AG20443 (cell line): ENCODE data around the gene TTC36.
"Not testable (repeated sequence)": the region's sequence is repeated elsewhere in the genome, so short reads cannot be mapped to it uniquely, and the experiment has no call there.

Source experiments
- DNase-seq: peaks from one replicate; pipeline ENCODE4 v3.0.0; 2012; ENCODE audit warnings: low spot score, mixed read lengths

TTC36 gene

GRCh38 chr11:118532091-118532490 is 4.8 kb downstream of the TTC36 start:
- no peak for DNase-seq

GRCh38 chr11:118532852-118533768 is 5.8 kb downstream of the TTC36 start:
- DNase-seq: no peak

DNA sequence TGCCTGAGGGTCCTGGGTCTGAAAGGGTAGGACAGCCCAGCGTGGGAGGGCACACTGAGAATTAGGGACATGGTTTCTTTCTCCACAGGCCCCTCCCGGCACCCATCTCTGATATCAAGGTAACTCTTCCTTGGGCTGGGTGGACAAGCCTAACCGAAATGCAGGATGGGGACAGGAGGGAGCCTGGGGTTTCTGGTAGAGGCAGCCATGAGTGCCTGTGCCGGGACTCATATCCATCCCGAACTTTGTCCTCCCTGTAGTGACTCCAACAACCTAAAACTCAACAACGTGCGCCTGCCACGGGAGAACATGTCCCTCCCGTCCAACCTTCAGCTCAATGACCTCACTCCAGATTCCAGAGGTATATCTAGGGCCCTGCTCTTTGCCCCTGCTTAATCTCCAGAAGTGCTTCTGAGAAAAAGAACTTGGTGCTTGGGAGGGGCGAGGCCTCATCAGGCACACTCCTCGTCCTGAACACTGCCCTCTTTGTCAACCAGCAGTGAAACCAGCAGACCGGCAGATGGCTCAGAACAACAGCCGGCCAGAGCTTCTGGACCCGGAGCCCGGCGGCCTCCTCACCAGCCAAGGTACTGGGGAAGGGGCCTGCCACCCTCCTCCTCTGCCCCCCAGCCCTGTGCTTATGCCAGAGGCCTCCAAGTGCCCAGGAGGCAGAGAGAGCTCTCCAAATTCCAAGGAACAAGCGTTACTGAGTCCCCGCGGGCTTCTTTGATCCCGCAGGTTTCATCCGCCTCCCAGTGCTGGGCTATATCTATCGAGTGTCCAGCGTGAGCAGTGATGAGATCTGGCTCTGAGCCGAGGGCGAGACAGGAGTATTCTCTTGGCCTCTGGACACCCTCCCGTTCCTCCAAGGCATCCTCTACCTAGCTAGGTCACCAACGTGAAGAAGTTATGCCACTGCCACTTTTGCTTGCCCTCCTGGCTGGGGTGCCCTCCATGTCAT is 6.8 kb downstream of the TTC36 start:
- peak; percentile 21 for DNase-seq

DNA sequence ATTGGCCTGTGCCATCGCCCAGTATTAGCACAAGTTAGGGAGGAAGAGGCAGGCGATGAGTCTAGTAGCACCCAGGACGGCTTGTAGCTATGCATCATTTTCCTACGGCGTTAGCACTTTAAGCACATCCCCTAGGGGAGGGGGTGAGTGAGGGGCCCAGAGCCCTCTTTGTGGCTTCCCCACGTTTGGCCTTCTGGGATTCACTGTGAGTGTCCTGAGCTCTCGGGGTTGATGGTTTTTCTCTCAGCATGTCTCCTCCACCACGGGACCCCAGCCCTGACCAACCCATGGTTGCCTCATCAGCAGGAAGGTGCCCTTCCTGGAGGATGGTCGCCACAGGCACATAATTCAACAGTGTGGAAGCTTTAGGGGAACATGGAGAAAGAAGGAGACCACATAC is 8.0 kb downstream of the TTC36 start:
- DNase-seq: no peak

DNA sequence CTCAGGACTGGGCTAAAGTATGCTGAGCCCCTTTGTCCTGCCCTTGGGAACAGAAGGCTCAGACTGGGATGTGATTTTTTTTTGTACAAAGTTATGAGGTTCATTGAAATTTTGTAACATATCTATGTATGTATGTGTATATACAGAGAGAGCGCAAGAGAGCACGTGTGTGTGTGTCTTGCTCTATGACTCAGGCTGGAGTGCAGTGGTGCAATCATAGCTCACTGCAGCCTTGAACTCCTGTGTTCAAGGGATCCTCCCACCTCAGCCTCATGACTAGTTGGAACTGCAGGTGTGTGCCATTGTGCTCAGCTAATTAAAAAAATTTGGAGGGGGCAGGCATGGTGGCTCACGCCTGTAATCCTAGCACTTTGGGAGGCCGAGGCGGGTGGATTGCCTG is 9.5 kb downstream of the TTC36 start:
- no peak for DNase-seq

GRCh38 chr11:118537409-118537980 is 10.2 kb downstream of the TTC36 start:
- no peak for DNase-seq

DNA sequence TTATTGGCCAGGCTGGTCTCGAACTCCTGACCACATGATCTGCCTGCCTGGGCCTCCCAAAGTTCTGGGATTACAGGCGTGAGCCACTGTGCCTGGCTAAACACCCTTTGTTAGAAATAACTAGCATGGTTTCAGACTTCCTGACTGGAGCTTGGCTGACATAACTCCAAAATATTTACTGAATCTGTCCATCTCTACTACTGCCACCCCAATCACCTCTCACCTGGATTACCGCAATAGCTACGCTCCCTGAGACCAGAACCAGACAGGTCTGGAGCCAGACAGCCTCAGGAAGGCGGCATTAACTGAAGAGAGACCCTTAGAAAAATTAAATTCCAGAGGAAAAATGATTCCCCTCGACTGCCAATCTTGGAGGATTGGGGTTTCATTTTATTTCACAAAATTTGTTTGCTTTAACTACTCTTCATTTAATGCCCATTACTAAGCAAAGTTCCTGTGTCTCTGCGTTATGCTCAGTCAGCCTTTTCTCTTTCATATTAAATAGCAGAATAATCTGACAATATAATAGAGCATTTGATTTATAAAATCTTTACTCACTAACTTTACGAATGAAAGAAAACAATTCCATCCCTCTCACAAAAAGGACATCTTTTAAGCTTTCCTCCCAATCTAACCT is 16.9 kb downstream of the TTC36 start:
- no peak for DNase-seq

GRCh38 chr11:118544647-118545010 is 17.4 kb downstream of the TTC36 start:
- DNase-seq: no peak

DNA sequence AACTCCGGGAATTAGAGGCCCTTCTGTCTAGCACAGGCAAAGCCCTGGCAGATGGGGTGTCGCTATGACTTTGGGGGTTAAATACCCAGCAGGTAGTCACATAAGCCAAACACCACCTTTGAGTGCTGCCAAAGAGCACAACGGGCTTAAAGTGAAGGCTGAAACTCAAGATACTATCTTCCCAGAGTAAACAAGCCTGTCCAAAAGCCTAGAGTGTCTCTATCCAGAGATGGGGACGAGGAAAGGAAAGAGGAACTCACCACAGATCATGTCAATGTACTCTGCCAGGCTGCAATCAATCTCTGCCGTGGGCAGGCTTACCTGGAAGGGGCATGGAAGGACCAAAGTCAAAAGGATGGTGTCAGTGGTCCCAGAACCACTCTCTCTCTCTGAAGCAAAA is 18.3 kb downstream of the TTC36 start:
- no peak for DNase-seq

DNA sequence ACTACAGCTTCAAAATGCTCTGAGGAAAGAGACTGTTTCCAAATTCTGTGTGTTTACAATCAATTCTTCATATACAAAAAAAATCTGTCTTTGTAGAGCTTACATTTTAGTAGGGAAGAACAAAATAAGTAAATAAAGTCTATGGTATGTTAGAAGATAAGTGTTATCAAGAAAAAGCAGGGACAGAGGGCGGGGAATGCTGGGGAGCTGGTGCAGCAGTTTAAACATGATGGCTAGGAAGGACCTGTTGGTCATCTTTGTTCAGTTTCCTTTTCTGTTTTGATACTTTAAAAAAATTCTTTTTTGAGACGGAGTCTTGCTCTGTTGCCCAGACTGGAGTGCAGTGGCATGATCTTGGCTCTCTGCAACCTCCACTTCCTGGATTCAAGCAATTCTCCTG is 19.9 kb downstream of the TTC36 start:
- DNase-seq: no peak

DNA sequence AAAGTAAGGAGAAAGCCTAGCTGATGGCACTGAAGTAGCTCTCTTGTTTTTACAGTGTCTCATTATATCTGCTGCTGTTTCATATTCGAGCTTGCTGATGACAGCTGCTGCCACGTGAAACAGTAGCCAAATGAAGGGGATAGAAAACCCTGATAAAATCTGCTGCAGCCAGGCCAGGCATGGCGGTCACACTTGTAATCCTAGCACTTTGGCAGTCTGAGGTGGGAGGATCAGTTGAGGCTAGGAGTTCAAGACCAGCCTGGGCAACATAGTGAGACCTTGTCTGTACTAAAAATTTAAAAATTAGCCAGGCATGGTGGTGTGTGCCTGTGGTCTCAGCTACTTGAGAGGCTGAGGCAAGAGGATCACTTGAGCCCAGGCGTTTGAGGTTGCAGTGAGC is 25.1 kb downstream of the TTC36 start:
- no peak for DNase-seq

DNA sequence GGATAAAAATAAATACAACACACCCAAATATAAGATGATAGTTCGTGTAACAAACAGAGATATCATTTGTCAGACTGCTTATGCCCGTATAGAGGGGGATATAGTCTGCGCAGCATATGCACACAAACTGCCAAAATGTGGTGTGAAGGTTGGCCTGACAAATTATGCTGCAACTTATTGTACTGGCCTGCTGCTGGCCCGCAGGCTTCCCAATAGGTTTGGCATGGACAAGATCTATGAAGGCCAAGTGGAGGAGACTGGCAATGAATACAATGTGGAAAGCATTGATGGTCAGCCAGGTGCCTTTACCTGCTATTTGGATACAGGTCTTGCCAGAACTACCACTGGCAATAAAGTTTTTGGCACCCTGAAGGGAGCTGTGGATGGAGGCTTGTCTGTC is 33.5 kb downstream of the TTC36 start:
- DNase-seq: no peak

GRCh38 chr11:118565051-118565450 is 37.8 kb downstream of the TTC36 start:
- peak; percentile 66 for DNase-seq

DNA sequence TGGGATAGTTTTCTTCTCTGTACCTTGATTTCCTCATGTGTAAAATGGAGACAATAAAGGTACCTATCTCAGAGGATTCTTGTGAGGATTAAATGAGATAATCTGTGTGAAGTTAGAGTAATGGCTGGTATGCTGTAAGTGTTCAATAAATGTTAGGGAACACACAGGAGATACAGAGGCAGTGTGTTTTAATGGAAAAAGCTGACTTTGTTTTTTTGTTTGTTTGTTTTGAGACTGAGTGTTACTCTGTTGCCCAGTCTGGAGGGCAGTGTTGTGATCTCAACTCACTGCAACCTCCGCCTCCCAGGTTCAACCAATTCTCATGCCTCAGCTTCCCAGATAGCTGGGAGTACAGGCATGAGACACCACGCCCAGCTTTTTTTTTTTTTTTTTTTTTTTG is 42.4 kb downstream of the TTC36 start:
- DNase-seq: no peak

- no peak for DNase-seq
Observed at GRCh38 chr11:118570787-118571186, 43.5 kb downstream of the TTC36 start.

- not testable (repeated sequence) for DNase-seq
Observed at GRCh38 chr11:118571701-118572060, 44.4 kb downstream of the TTC36 start.

DNA sequence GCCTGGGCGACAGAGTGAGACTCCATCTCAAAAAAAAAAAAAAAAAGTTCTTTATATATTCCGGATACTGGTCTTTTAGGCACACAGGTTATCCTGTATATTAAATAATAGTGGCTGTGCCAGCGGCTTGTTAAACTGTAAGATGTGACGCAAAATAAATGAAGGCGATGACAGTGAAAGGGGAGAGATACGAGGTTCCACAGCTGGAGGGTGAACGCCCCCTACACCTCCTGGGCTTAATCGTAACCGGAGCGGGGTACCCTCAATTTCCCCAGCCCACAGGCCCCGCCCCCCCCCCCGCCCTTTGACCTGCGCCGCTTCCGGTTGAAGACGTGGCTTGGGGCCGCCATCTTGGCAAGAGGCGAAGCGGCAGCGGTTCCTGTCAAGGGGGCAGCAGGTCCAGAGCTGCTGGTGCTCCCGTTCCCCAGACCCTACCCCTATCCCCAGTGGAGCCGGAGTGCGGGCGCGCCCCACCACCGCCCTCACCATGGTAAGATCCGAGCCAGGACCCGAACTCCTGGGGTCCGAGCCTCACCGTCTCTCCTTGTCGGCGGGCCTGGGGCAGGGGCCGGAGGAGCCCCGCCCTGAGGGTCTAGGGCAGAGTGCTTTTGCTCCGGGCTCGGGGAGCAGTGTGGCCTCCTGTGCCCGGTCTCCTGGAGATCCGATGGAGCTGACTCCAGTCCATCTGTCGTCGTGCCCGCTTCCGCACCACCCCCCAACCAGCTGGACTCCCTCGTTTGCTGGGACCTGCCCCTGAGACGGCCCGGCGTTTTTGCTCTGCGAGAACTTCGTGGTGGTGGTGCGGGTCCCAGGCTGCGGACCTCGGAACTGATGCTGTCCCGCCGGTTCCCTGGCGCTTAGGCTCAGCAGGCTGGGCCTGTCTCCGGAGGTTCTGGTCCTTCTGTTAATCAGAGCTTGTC is 45.0 kb downstream of the TTC36 start, which contains the start of gene ARCN1:
Gene ARCN1 (plus strand): TSS at position 349 of the 920 bp plus-strand sequence. CDS start 139 bp downstream, at position 488.
- DNase-seq: peak; percentile 91

- DNase-seq: peak; percentile 27
Observed at GRCh38 chr11:118572981-118573550, 45.8 kb downstream of the TTC36 start.

GRCh38 chr11:118574636-118575035 is 47.4 kb downstream of the TTC36 start:
- DNase-seq: no peak

- DNase-seq: not testable (repeated sequence)
Observed at GRCh38 chr11:118577995-118578394, 50.7 kb downstream of the TTC36 start.
